Fibroblast of the conjunctiva (primary cell): ENCODE data around the gene FAM72D.
"Not testable (repeated sequence)": the region's sequence is repeated elsewhere in the genome, so short reads cannot be mapped to it uniquely, and the experiment has no call there.

Experiments used
- DNase-seq: peaks from one replicate; pipeline ENCODE4 v3.0.0-alpha.2; 2010; ENCODE audit warnings: low read depth

Gene FAM72D

GRCh38 chr1:145095284-145096057 lies at the start of gene FAM72D, which contains the start of gene SRGAP2B:
FAM72D (plus strand) TSS chr1:145095974; CDS start chr1:145096848, 874 bp downstream.
SRGAP2B (minus strand) TSS chr1:145095328; CDS start chr1:145092901, 2,427 bp downstream.
- DNase-seq: not testable (repeated sequence)

GRCh38 chr1:145047553-145047952 lies 48.2 kb upstream of the FAM72D start:
- not testable (repeated sequence) for DNase-seq

GRCh38 chr1:145048181-145048856 lies 47.5 kb upstream of the FAM72D start:
- not testable (repeated sequence) for DNase-seq

- DNase-seq: not testable (repeated sequence)
Observed at GRCh38 chr1:145052019-145052776, 43.6 kb upstream of the FAM72D start.

GRCh38 chr1:145053428-145053827 lies 42.3 kb upstream of the FAM72D start:
- not testable (repeated sequence) for DNase-seq

GRCh38 chr1:145055217-145055760 lies 40.5 kb upstream of the FAM72D start:
- not testable (repeated sequence) for DNase-seq

GRCh38 chr1:145058184-145058583 lies 37.6 kb upstream of the FAM72D start:
- DNase-seq: not testable (repeated sequence)

GRCh38 chr1:145063285-145063684 lies 32.5 kb upstream of the FAM72D start:
- DNase-seq: not testable (repeated sequence)

- not testable (repeated sequence) for DNase-seq
Observed at GRCh38 chr1:145063941-145064648, 31.7 kb upstream of the FAM72D start.

GRCh38 chr1:145065194-145065826 lies 30.5 kb upstream of the FAM72D start:
- not testable (repeated sequence) for DNase-seq

GRCh38 chr1:145066486-145066885 lies 29.3 kb upstream of the FAM72D start:
- DNase-seq: not testable (repeated sequence)

- DNase-seq: not testable (repeated sequence)
Observed at GRCh38 chr1:145071569-145071968, 24.2 kb upstream of the FAM72D start.

GRCh38 chr1:145074021-145074559 lies 21.7 kb upstream of the FAM72D start:
- DNase-seq: not testable (repeated sequence)

GRCh38 chr1:145076877-145077276 lies 18.9 kb upstream of the FAM72D start:
- DNase-seq: not testable (repeated sequence)

- DNase-seq: not testable (repeated sequence)
Observed at GRCh38 chr1:145077872-145078786, 17.6 kb upstream of the FAM72D start.

GRCh38 chr1:145078787-145079370 lies 16.9 kb upstream of the FAM72D start:
- DNase-seq: not testable (repeated sequence)

GRCh38 chr1:145079737-145080136 lies 16.0 kb upstream of the FAM72D start:
- not testable (repeated sequence) for DNase-seq

GRCh38 chr1:145080193-145080592 lies 15.6 kb upstream of the FAM72D start:
- not testable (repeated sequence) for DNase-seq
